Measurements from ENCODE around the gene CLPX. TPM values are rescaled to one million over a fixed set of nuclear protein-coding genes. Genes with fewer than 3 reads are reported as not detected.
"Not testable (repeated sequence)": the region's sequence is repeated elsewhere in the genome, so short reads cannot be mapped to it uniquely, and the experiment has no call there.

CLPX gene
- total RNA-seq, 2 donors from 2014 or later, result 60.5 to 62.7 TPM

DNA sequence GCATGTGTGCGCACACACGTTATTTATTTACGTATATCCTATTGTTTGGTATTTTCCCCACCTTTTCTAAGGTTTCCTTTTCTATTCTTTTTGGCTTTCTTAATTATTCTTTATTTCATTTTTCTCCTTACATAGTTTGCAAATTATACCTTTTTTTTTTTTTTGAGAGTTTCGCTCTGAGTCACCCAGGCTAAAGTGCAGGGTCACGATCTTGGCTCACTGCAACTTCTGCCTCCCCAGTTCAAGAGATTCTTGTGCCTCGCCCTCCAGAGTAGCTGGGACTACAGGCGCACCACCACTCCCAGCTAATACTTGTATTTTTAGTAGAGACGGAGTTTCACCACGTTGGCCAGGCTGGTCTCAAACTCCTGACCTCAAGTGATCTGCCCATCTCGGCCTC lies 46.2 kb upstream of the CLPX start:
- H3K4me1 Mint-ChIP-seq, result peaks cover 11% of the 10 kb centered on the region
- 92 to 95% methylated on average over 4 to 10 of the region's 10 CpGs for WGBS, 2 experiments (ENCODE audit: insufficient coverage in 1 of 2, insufficient read length in 1 of 2)
- H3K36me3 ChIP-seq (ENCODE audit: control insufficient read depth, insufficient read depth, low read length), result no peaks in the 10 kb centered on the region
- TF ChIP-seq, protein P1, sequence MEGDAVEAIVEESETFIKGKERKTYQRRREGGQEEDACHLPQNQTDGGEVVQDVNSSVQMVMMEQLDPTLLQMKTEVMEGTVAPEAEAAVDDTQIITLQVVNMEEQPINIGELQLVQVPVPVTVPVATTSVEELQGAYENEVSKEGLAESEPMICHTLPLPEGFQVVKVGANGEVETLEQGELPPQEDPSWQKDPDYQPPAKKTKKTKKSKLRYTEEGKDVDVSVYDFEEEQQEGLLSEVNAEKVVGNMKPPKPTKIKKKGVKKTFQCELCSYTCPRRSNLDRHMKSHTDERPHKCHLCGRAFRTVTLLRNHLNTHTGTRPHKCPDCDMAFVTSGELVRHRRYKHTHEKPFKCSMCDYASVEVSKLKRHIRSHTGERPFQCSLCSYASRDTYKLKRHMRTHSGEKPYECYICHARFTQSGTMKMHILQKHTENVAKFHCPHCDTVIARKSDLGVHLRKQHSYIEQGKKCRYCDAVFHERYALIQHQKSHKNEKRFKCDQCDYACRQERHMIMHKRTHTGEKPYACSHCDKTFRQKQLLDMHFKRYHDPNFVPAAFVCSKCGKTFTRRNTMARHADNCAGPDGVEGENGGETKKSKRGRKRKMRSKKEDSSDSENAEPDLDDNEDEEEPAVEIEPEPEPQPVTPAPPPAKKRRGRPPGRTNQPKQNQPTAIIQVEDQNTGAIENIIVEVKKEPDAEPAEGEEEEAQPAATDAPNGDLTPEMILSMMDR (conservative IDR thresholded peaks at IDR 0.05), result no peak
- no peaks in the 10 kb centered on the region for H3K27me3 ChIP-seq (ENCODE audit: control insufficient read depth, insufficient read depth, low read length, poor library complexity, severe bottlenecking)
- H3K27me3 Mint-ChIP-seq (ENCODE audit: insufficient read depth), result no peaks in the 10 kb centered on the region
- no peak overlapping the region for H3K27ac Mint-ChIP-seq
- H3K4me3 ChIP-seq (ENCODE audit: low read length), result no peak overlapping the region
- H3K4me1 ChIP-seq (ENCODE audit: control insufficient read depth, insufficient read depth, low read length), result peaks cover under 1% of the 10 kb centered on the region
- no peaks in the 10 kb centered on the region for H3K9me3 Mint-ChIP-seq
- H3K9me3 ChIP-seq (ENCODE audit: control insufficient read depth, low read length), result no peaks in the 10 kb centered on the region
- H3K27ac ChIP-seq (ENCODE audit: low read depth, low read length), result no peak overlapping the region
- H3K9ac ChIP-seq (ENCODE audit: extremely low read depth, low read length, poor library complexity, severe bottlenecking), result no peak overlapping the region
- no peak for DNase-seq
- H3K36me3 Mint-ChIP-seq (ENCODE audit: low read depth), result no peaks in the 10 kb centered on the region
- H3K4me3 Mint-ChIP-seq, result no peak overlapping the region

DNA sequence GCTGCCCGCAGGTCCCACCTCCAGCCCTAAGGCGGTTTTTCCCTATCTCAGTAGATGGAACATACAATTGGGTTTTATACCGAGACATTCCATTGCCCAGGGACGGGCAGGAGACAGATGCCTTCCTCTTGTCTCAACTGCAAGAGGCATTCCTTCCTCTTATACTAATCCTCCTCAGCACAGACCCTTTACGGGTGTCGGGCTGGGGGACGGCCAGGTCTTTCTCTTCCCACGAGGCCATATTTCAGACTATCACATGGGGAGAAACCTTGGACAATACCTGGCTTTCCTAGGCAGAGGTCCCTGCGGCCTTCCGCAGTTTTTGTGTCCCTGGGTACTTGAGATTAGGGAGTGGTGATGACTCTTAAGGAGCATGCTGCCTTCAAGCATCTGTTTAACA lies 41.8 kb upstream of the CLPX start:
- not testable (repeated sequence) for H3K9ac ChIP-seq (ENCODE audit: extremely low read depth, low read length, poor library complexity, severe bottlenecking); H3K27me3 ChIP-seq (ENCODE audit: control insufficient read depth, insufficient read depth, low read length, poor library complexity, severe bottlenecking); H3K27ac Mint-ChIP-seq; H3K27me3 Mint-ChIP-seq (ENCODE audit: insufficient read depth); H3K36me3 ChIP-seq (ENCODE audit: control insufficient read depth, insufficient read depth, low read length); H3K4me3 ChIP-seq (ENCODE audit: low read length); H3K36me3 Mint-ChIP-seq (ENCODE audit: low read depth); H3K9me3 Mint-ChIP-seq; H3K4me1 ChIP-seq (ENCODE audit: control insufficient read depth, insufficient read depth, low read length); H3K27ac ChIP-seq (ENCODE audit: low read depth, low read length); DNase-seq; H3K4me3 Mint-ChIP-seq; H3K9me3 ChIP-seq (ENCODE audit: control insufficient read depth, low read length)
- peaks cover 15% of the 10 kb centered on the region for H3K4me1 Mint-ChIP-seq
- WGBS, 2 experiments (ENCODE audit: insufficient coverage in 1 of 2, insufficient read length in 1 of 2), result 10% methylated on average over 3 of the region's 10 CpGs; no CpG with 5 or more reads in 1 of the 2 experiments

DNA sequence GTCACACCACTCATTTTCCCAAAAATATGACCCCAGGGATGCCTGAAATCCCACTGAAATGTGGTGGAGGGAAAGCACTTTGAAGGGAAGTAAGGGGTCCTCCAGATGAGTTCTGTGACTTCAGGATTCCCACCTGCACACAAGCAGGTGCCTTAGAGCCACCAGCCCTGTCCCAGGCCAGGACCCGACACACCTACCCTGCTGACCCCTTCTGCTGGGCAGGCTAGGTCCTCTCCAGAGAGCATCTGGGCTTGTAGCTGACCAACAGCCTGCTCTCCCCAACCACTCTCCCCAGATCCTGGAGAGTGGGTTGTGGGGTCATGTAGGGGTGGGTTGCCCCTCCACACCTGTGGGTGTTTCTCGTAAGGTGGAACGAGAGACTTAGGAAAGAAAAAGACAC lies 41.1 kb upstream of the CLPX start:
- Mint-ChIP-seq H3K27ac (peak overlapping the region; percentile 82), H3K9me3 (no peaks in the 10 kb centered on the region), H3K36me3 (ENCODE audit: low read depth) (no peaks in the 10 kb centered on the region), H3K27me3 (ENCODE audit: insufficient read depth) (peaks cover 9% of the 10 kb centered on the region), H3K4me3 (no peak overlapping the region), H3K4me1 (peaks cover 15% of the 10 kb centered on the region)
- Histone ChIP-seq H3K4me1 (ENCODE audit: control insufficient read depth, insufficient read depth, low read length) (peaks cover 3% of the 10 kb centered on the region), H3K9me3 (ENCODE audit: control insufficient read depth, low read length) (no peaks in the 10 kb centered on the region), H3K4me3 (ENCODE audit: low read length) (no peak overlapping the region), H3K36me3 (ENCODE audit: control insufficient read depth, insufficient read depth, low read length) (no peaks in the 10 kb centered on the region), H3K27me3 (ENCODE audit: control insufficient read depth, insufficient read depth, low read length, poor library complexity, severe bottlenecking) (no peaks in the 10 kb centered on the region), H3K27ac (ENCODE audit: low read depth, low read length) (no peak overlapping the region), H3K9ac (ENCODE audit: extremely low read depth, low read length, poor library complexity, severe bottlenecking) (no peak overlapping the region)
- DNase-seq, result no peak
- TF ChIP-seq, protein P1 (conservative IDR thresholded peaks at IDR 0.05), result no peak
- 92% methylated on average over 1 of the region's 3 CpGs; no CpG with 5 or more reads in 1 of the 2 experiments for WGBS, 2 experiments (ENCODE audit: insufficient coverage in 1 of 2, insufficient read length in 1 of 2)

DNA sequence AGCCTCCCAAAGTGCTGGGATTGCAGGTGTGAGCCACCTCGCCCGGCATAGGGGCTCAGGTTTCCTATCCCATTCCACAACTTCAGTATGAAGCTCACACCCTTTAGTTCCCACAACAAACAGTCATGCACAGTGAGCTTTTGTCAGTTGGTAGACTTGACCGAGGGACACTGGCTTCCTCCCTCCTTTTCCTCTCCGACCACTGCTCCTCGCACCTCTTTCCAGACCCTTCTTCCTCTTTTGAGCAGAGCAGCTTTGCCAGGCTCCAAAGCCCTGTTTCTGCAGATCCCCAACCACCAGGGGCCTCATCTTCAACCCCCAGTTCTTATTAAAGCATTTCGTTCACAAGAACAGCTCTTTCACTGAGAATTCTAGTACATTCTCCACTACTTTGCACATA lies 38.9 kb upstream of the CLPX start:
- TF ChIP-seq, protein P1 (conservative IDR thresholded peaks at IDR 0.05), result no peak
- H3K36me3 ChIP-seq (ENCODE audit: control insufficient read depth, insufficient read depth, low read length), result no peaks in the 10 kb centered on the region
- Mint-ChIP-seq H3K27ac (peak overlapping the region; percentile 27), H3K9me3 (no peaks in the 10 kb centered on the region), H3K4me1 (peaks cover 15% of the 10 kb centered on the region), H3K4me3 (no peak overlapping the region), H3K36me3 (ENCODE audit: low read depth) (no peaks in the 10 kb centered on the region), H3K27me3 (ENCODE audit: insufficient read depth) (peaks cover 9% of the 10 kb centered on the region)
- WGBS, 2 experiments (ENCODE audit: insufficient coverage in 1 of 2, insufficient read length in 1 of 2), result 94 to 98% methylated on average over 5 of the region's 6 CpGs
- DNase-seq, result no peak
- no peaks in the 10 kb centered on the region for H3K27me3 ChIP-seq (ENCODE audit: control insufficient read depth, insufficient read depth, low read length, poor library complexity, severe bottlenecking)
- no peaks in the 10 kb centered on the region for H3K9me3 ChIP-seq (ENCODE audit: control insufficient read depth, low read length)
- H3K4me1 ChIP-seq (ENCODE audit: control insufficient read depth, insufficient read depth, low read length), result peaks cover 3% of the 10 kb centered on the region
- H3K4me3 ChIP-seq (ENCODE audit: low read length), result no peak overlapping the region
- H3K9ac ChIP-seq (ENCODE audit: extremely low read depth, low read length, poor library complexity, severe bottlenecking), result no peak overlapping the region
- H3K27ac ChIP-seq (ENCODE audit: low read depth, low read length), result no peak overlapping the region
